HepG2 (cell line): ENCODE results near the gene TLDC2. TPM values are rescaled to one million over a fixed set of nuclear protein-coding genes. Genes with fewer than 3 reads are reported as not detected.
A peak's percentile ranks its signal among the peaks of the same experiment; 100 is the strongest.

ENCODE experiments used
- ETS1 ChIP-seq: sonication (generic); formaldehyde crosslinking; IDR thresholded peaks from 2 replicates; pipeline ENCODE4 v1.4.0; 2020; ENCODE audit warnings: missing genetic modification reagents
- FOXC1 ChIP-seq: sonication (generic); formaldehyde crosslinking; IDR thresholded peaks from 2 replicates; pipeline ENCODE4 v1.8.0; 2022; ENCODE audit warnings: mild to moderate bottlenecking, missing genetic modification reagents, borderline replicate concordance
- HHEX ChIP-seq: IDR thresholded peaks from 2 replicates; pipeline ENCODE4 v1.6.1; 2016; ENCODE audit warnings: control low read depth
- HMGXB4 ChIP-seq, 2 experiments: sonication (generic) in 1 of 2; formaldehyde crosslinking in 1 of 2; IDR thresholded peaks; 2 replicates each; pipeline versions ENCODE4 v1.4.0 to v1.6.1; 2018 to 2020; ENCODE audit warnings: missing genetic modification reagents in 2 of 2, borderline replicate concordance in 1 of 2, low read depth in 1 of 2, mild to moderate bottlenecking in 1 of 2, missing biosample characterization in 1 of 2
- MXD4 ChIP-seq: IDR thresholded peaks from 2 replicates; pipeline ENCODE4 v1.6.1; 2016; ENCODE audit warnings: mild to moderate bottlenecking, missing biosample characterization, missing genetic modification reagents
- NFE2L1 ChIP-seq: sonication (generic); formaldehyde crosslinking; IDR thresholded peaks from 2 replicates; pipeline ENCODE4 v1.4.0; 2020; ENCODE audit warnings: missing genetic modification reagents, mild to moderate bottlenecking, borderline replicate concordance
- SIN3A ChIP-seq: IDR thresholded peaks from 2 replicates; pipeline ENCODE4 v1.6.1; 2011; ENCODE audit warnings: low read depth, mild to moderate bottlenecking, control low read depth, low read length, borderline replicate concordance
- SMYD3 ChIP-seq: sonication (generic); formaldehyde crosslinking; IDR thresholded peaks from 2 replicates; pipeline ENCODE4 v1.8.1; 2023; ENCODE audit warnings: mild to moderate bottlenecking, missing genetic modification reagents
- TARDBP ChIP-seq: sonication (generic); formaldehyde crosslinking; IDR thresholded peaks from 2 replicates; pipeline ENCODE4 v1.8.0; 2022; ENCODE audit warnings: mild to moderate bottlenecking, missing genetic modification reagents
- THAP9 ChIP-seq: sonication (generic); formaldehyde crosslinking; IDR thresholded peaks from 2 replicates; pipeline ENCODE4; 2020; ENCODE audit warnings: missing genetic modification reagents, mild to moderate bottlenecking, borderline replicate concordance
- ZBTB14 ChIP-seq: sonication (generic); formaldehyde crosslinking; IDR thresholded peaks from 2 replicates; pipeline ENCODE4 v1.4.0; 2020; ENCODE audit warnings: missing genetic modification reagents
- ZNF121 ChIP-seq: sonication (generic); formaldehyde crosslinking; IDR thresholded peaks from 2 replicates; pipeline ENCODE4 v1.5.0; 2020; ENCODE audit warnings: mild to moderate bottlenecking, missing genetic modification reagents
- ZNF354B ChIP-seq: sonication (generic); formaldehyde crosslinking; IDR thresholded peaks from 2 replicates; pipeline ENCODE4 v1.8.0; 2022; ENCODE audit warnings: mild to moderate bottlenecking, missing genetic modification reagents
- ZNF891 ChIP-seq: sonication (generic); formaldehyde crosslinking; IDR thresholded peaks from 2 replicates; pipeline ENCODE4 v1.5.0; 2020; ENCODE audit warnings: mild to moderate bottlenecking, missing genetic modification reagents
- polyA plus RNA-seq, 8 experiments: library from polyadenylated mRNA; depleted of rRNA in 3 of 8; stranded (reverse) in 7 of 8; unstranded in 1 of 8; fragments of >200 nt; fragmentation: Illumina TruSeq in 4 of 8; extraction: Trizol in 4 of 8; gene quantifications; 2 replicates each; pipeline versions ENCODE4 v1.2.1 to v1.2.3, GENCODE V29; 2011 to 2016; ENCODE audit warnings: low read depth in 4 of 8, missing spikeins in 1 of 8, mixed read lengths in 1 of 8; ENCODE audit not compliant: insufficient read depth in 1 of 8
- total RNA-seq, 5 experiments: library from RNA; depleted of rRNA; stranded (reverse); fragments of >200 nt; fragmentation: Illumina TruSeq; extraction: Trizol; gene quantifications; 2 replicates each; pipeline ENCODE4 v1.2.3, GENCODE V29; 2016; ENCODE audit warnings: low read depth in 1 of 5
- TF ChIP-seq, protein P1 (sequence below): sonication (generic); formaldehyde crosslinking; IDR thresholded peaks from 2 replicates; pipeline ENCODE4 v1.4.0; 2020; ENCODE audit warnings: missing genetic modification reagents, borderline replicate concordance

The TLDC2 gene
- total and polyA plus RNA-seq, 2 of the 13 experiments (the other 11 are each of a cell fraction or from before 2014, with no cell fraction given) = 1.5 to 1.6 TPM

DNA sequence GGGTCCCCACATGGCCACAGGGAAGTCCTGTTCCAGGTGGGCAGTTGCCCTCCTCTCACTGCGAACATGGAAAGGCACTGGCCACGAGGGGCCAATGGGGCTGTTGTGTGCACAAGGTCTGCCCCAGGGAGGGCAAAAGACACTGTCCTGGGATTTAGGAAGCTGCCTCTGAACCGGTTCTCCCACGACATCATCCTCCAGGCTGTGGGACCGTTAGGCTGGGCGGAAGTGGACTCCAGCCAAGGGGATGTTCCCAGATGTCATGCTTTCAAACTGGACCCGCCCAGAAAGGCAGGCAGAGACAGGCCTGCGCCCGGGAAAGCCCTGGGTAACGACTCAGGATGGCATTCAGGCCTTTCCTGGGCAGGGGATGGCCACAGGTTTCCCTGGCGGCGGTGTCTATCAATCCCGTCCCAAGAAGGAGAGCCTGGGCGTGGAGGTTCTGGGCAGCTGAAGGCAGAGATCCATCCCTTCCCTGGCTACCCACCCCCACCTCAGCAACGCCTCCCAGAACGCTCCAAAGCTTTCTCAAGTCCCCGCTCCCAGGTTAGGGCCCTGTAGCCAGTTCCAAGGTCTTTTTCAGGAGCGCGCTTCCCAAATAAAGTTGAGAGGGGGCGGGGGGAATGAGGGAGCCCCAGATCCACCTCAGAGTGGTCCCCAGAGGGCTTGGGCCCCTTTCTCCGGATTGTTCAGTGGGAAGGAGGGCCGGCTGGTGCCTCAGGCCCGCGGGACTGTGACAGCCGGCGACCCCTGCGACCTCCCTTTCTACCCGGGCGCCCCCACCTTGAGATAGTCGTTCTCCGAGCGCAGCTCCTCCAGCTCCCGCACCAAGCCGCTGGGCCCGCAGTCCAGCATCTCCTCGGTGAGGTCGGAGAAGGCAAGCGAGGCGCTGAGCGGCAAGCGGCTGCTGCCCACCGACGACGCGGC, 13.8 kb upstream of the TLDC2 start (continued):
- TF ChIP-seq THAP9 (CRISPR knock-in tag) (peak; percentile 83), MXD4 (CRISPR knock-in tag) (peak; percentile 24; the same call in 1 of the 2 replicates), TARDBP (peak; percentile 90), ZNF891 (CRISPR knock-in tag) (peak; percentile 61), ZNF121 (no peak; the same call in 1 of the 2 replicates), HMGXB4 (CRISPR knock-in tag; IDR thresholded peaks at IDR 0.05; ENCODE audit: borderline replicate concordance in 1 of 2, low read depth in 1 of 2) (peak; percentile 50 to 65; a peak in 3 of 4 replicates), NFE2L1 (CRISPR knock-in tag) (0 out of 2 replicates have a peak, but pooled peaks have one; percentile 15), FOXC1 (CRISPR knock-in tag) (no peak), ZNF354B (0 out of 2 replicates have a peak, but pooled peaks have one; percentile 31), SIN3A (0 out of 2 replicates have a peak, but pooled peaks have one; percentile 76), ZBTB14 (CRISPR knock-in tag) (peak; percentile 38; the same call in 1 of the 2 replicates), SMYD3 (peak; percentile 69; the same call in 1 of the 2 replicates), ETS1 (CRISPR knock-in tag) (no peak; the same call in 1 of the 2 replicates), HHEX (no peak)
- TF ChIP-seq, protein P1, sequence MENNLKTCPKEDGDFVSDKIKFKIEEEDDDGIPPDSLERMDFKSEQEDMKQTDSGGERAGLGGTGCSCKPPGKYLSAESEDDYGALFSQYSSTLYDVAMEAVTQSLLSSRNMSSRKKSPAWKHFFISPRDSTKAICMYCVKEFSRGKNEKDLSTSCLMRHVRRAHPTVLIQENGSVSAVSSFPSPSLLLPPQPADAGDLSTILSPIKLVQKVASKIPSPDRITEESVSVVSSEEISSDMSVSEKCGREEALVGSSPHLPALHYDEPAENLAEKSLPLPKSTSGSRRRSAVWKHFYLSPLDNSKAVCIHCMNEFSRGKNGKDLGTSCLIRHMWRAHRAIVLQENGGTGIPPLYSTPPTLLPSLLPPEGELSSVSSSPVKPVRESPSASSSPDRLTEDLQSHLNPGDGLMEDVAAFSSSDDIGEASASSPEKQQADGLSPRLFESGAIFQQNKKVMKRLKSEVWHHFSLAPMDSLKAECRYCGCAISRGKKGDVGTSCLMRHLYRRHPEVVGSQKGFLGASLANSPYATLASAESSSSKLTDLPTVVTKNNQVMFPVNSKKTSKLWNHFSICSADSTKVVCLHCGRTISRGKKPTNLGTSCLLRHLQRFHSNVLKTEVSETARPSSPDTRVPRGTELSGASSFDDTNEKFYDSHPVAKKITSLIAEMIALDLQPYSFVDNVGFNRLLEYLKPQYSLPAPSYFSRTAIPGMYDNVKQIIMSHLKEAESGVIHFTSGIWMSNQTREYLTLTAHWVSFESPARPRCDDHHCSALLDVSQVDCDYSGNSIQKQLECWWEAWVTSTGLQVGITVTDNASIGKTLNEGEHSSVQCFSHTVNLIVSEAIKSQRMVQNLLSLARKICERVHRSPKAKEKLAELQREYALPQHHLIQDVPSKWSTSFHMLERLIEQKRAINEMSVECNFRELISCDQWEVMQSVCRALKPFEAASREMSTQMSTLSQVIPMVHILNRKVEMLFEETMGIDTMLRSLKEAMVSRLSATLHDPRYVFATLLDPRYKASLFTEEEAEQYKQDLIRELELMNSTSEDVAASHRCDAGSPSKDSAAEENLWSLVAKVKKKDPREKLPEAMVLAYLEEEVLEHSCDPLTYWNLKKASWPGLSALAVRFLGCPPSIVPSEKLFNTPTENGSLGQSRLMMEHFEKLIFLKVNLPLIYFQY (CRISPR knock-in tag) = no peak
